Panc1 (cell line): ENCODE measurements around the gene EYA2. TPM values are rescaled to one million over a fixed set of nuclear protein-coding genes. Genes with fewer than 3 reads are reported as not detected.

Experiments
- ATAC-seq: fragments of 200-7000 bp; cut with Tn5 transposase; 2 replicates; pipeline ENCODE4 v1.9.1; 2020; ENCODE audit warnings: mild to moderate bottlenecking, moderate library complexity
- BruUV-seq: library from RNA; stranded (reverse); fragments of 400-500 nt; replicated peaks from 2 replicates; lab custom pipeline; 2021; lab: Mats Ljungman, UMichigan
- CTCF ChIA-PET: fragments of 300-600 bp; sonication (Branson Sonifier 250); formaldehyde crosslinking; loops from one replicate; lab custom pipeline; 2022; ENCODE audit warnings: antibody characterized with exemption; lab: Charles Lee
- POLR2A ChIA-PET: fragments of 300-600 bp; sonication (Branson Sonifier 250); formaldehyde crosslinking; loops from one replicate; lab custom pipeline; 2022; ENCODE audit warnings: antibody characterized with exemption; lab: Charles Lee
- DNase-seq: peaks from one replicate; pipeline ENCODE4 v3.0.0-alpha.2; 2010; ENCODE audit warnings: low read depth, low spot score
- H3K27ac ChIP-seq: 2 replicates; pipeline ENCODE4 v1.5.1; 2011; ENCODE audit warnings: mild to moderate bottlenecking, low read length, inconsistent platforms
- H3K27me3 ChIP-seq: fragments of 200-500 bp; sonication (Bioruptor generic); 2 replicates; pipeline ENCODE4 v1.6.0; 2014; ENCODE audit warnings: low read length, inconsistent platforms; ENCODE audit not compliant: control insufficient read depth, insufficient read depth
- H3K36me3 ChIP-seq: fragments of 200-500 bp; sonication (Bioruptor generic); 2 replicates; pipeline ENCODE4 v1.5.1; 2014; ENCODE audit warnings: inconsistent platforms, mild to moderate bottlenecking, low read length, moderate library complexity; ENCODE audit not compliant: control insufficient read depth, insufficient read depth
- H3K4me1 ChIP-seq: 2 replicates; pipeline ENCODE4 v1.5.1; 2011; ENCODE audit warnings: inconsistent platforms, mild to moderate bottlenecking, low read length, moderate library complexity; ENCODE audit not compliant: control insufficient read depth, insufficient read depth
- H3K4me3 ChIP-seq, 2 experiments: 2 replicates each; pipeline ENCODE4 v1.5.1; 2011 to 2012; ENCODE audit warnings: low read depth in 2 of 2, low read length in 2 of 2, mild to moderate bottlenecking in 2 of 2, inconsistent platforms in 1 of 2, moderate library complexity in 1 of 2
- H3K9me3 ChIP-seq: fragments of 200-500 bp; sonication (Bioruptor generic); 2 replicates; pipeline ENCODE4 v1.5.1; 2014; ENCODE audit warnings: low read depth, mild to moderate bottlenecking, inconsistent platforms, low read length, moderate library complexity; ENCODE audit not compliant: control insufficient read depth, insufficient read depth
- POLR2AphosphoS5 ChIP-seq: IDR thresholded peaks from 2 replicates; pipeline ENCODE4 v1.6.1; 2012; ENCODE audit warnings: mild to moderate bottlenecking, low read depth, low read length, moderate library complexity
- REST ChIP-seq, 2 experiments: IDR thresholded peaks; 2 replicates each; pipeline ENCODE4 v1.6.1; 2011 to 2012; ENCODE audit warnings: low read depth in 2 of 2, control low read depth in 1 of 2, low read length in 1 of 2, mild to moderate bottlenecking in 1 of 2, moderate library complexity in 1 of 2; ENCODE audit not compliant: insufficient read depth in 1 of 2
- SIN3A ChIP-seq: IDR thresholded peaks from 2 replicates; pipeline ENCODE4 v1.6.1; 2012; ENCODE audit warnings: low read depth, mild to moderate bottlenecking, low read length, moderate library complexity, borderline replicate concordance; ENCODE audit not compliant: insufficient read depth
- TCF7L2 ChIP-seq: IDR thresholded peaks from 2 replicates; pipeline ENCODE4 v1.6.1; 2011; ENCODE audit warnings: mild to moderate bottlenecking, low read depth, low read length, inconsistent platforms
- in situ Hi-C: cut with HindIII; loops from 2 replicates; pipeline ENCODE4 v1.10.0; 2016; ENCODE audit warnings: low sequenced_read_pairs, low pct_unique_long_range_greater_than_20kb
- intact Hi-C: fragments of 100-400 bp; cut with micrococcal nuclease; formaldehyde crosslinking; loops from one replicate; pipeline ENCODE4 v1.10.0; 2022; ENCODE audit not compliant: unreplicated experiment
- total RNA-seq: library from RNA; stranded (reverse); gene quantifications from one replicate; pipeline ENCODE4 v1.2.1, GENCODE V29; 2021; ENCODE audit not compliant: unreplicated experiment
- TF ChIP-seq, protein P1 (sequence below): fragments of 450-650 bp; IDR thresholded peaks from 2 replicates; pipeline ENCODE4 v1.5.1; 2017; ENCODE audit warnings: mild to moderate bottlenecking

Gene EYA2
- total RNA-seq, 1 experiment from 2014 or later = 1.9 TPM

DNA sequence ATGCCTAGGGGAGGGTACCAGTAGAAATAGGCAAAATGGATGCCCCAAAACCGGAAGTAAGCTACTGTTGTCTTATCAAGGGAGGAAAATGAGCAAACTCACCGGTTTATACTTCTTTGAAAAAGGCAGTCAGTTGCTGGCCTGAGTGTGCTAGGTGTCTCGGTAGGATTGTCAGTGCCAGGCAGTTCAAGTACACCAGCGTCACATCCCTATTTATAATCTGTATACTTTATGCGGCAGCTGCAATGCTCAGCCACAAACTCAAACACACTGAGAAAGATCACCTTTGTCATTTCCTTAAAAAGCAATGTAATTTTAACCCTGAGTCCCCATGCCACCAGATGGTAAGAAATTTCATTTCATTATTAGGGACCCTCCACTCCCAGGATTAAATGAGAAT, 196.2 kb downstream of the EYA2 start:
- in situ Hi-C loops (no loop called here), intact Hi-C loops (no loop called here)
- no peaks in the 10 kb centered on the region for H3K27me3 ChIP-seq
- no TSS peak for BruUV-seq
- ATAC-seq (no peak), DNase-seq (no peak)
- ChIA-PET CTCF (no interaction called here), POLR2A (no interaction called here)
- no peaks in the 10 kb centered on the region for H3K36me3 ChIP-seq
- no peaks in the 10 kb centered on the region for H3K4me1 ChIP-seq
- H3K4me3 ChIP-seq = no peak overlapping the region
- no peak for TF ChIP-seq SIN3A
- H3K27ac ChIP-seq = no peak overlapping the region
- H3K9me3 ChIP-seq = peaks cover 8% of the 10 kb centered on the region

DNA sequence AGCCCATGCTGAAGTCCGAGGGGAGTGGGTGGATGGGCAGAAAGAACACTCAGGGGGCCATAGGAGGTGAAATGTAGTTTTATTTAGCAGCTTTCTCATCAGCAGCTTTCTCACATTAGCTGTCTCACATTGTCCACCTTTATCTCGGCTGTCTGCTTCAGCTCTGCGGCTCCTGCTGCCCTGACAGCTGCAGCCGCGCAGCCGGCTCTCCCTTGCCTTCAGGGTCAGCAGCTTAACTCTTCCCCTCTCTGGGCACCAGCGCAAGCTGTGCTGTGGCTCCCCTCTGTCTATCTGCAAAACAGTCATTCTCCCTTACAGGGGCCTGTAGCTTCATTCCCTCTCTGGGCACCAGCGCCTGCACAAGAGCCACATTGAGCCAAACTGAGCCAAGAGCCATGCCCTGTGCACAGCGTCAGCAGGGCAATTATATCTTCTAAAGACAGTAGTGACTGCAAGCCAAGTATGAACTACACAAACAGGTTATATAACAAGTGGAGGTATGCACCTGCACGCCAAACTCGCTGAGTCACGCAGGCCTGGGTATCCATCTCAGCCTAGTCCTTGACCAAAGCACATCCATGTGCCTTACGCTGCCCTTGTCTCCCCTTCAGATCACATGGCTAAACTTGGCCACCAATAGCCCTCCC, 198.8 kb downstream of the EYA2 start:
- Histone ChIP-seq H3K36me3 (no peaks in the 10 kb centered on the region; the same call in 1 of the 2 replicates), H3K4me3 (no peak overlapping the region), H3K27me3 (no peaks in the 10 kb centered on the region; the same call in 1 of the 2 replicates), H3K4me1 (no peaks in the 10 kb centered on the region), H3K27ac (no peak overlapping the region), H3K9me3 (peaks cover 16% of the 10 kb centered on the region)
- intact Hi-C loops (no loop called here), in situ Hi-C loops (no loop called here)
- TF ChIP-seq, protein P1, sequence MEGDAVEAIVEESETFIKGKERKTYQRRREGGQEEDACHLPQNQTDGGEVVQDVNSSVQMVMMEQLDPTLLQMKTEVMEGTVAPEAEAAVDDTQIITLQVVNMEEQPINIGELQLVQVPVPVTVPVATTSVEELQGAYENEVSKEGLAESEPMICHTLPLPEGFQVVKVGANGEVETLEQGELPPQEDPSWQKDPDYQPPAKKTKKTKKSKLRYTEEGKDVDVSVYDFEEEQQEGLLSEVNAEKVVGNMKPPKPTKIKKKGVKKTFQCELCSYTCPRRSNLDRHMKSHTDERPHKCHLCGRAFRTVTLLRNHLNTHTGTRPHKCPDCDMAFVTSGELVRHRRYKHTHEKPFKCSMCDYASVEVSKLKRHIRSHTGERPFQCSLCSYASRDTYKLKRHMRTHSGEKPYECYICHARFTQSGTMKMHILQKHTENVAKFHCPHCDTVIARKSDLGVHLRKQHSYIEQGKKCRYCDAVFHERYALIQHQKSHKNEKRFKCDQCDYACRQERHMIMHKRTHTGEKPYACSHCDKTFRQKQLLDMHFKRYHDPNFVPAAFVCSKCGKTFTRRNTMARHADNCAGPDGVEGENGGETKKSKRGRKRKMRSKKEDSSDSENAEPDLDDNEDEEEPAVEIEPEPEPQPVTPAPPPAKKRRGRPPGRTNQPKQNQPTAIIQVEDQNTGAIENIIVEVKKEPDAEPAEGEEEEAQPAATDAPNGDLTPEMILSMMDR = no peak
- TF ChIP-seq SIN3A = no peak
- TF ChIP-seq POLR2AphosphoS5 = no peak
- TF ChIP-seq REST (IDR thresholded peaks at IDR 0.05; ENCODE audit: insufficient read depth in 1 of 2, low read depth in 2 of 2, low read length in 1 of 2) = no peak
- no peak for TF ChIP-seq TCF7L2
- BruUV-seq = no TSS peak
- CTCF ChIA-PET = no interaction called here
- DNase-seq (no peak), ATAC-seq (no peak)
- POLR2A ChIA-PET = no interaction called here

DNA sequence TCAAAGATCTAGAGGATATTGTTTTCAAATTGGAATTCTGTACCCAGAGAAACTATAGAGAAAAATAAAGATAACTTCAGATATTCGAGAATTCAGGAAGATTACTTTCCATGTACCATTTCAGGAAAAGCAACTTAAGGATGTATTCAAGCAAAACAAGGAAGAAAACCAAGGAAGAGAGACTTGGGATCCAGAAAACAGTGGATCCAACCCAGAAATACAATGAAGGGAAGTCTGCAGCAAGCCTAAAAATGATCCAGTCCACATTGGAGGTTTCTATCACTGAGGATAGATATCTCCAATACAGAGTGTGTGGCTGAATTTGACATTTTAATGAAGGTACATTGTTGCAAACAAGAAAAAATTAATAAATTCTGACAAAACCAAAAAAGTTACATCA, 201.0 kb downstream of the EYA2 start:
- H3K4me3 ChIP-seq = no peak overlapping the region
- H3K27ac ChIP-seq = no peak overlapping the region
- ChIA-PET CTCF (no interaction called here), POLR2A (no interaction called here)
- ATAC-seq (no peak), DNase-seq (no peak)
- in situ Hi-C loops (no loop called here), intact Hi-C loops (no loop called here)
- no peaks in the 10 kb centered on the region for H3K4me1 ChIP-seq
- H3K27me3 ChIP-seq = no peaks in the 10 kb centered on the region; the same call in 1 of the 2 replicates
- peaks cover 16% of the 10 kb centered on the region for H3K9me3 ChIP-seq
- no peak for TF ChIP-seq REST (IDR thresholded peaks at IDR 0.05; ENCODE audit: insufficient read depth in 1 of 2, low read depth in 2 of 2, low read length in 1 of 2)
- TF ChIP-seq, protein P1 = no peak
- no peak for TF ChIP-seq SIN3A
- TF ChIP-seq POLR2AphosphoS5 = no peak
- no peak for TF ChIP-seq TCF7L2
- BruUV-seq = no TSS peak
- no peaks in the 10 kb centered on the region; the same call in 1 of the 2 replicates for H3K36me3 ChIP-seq
